HEK293 (cell line): ENCODE data around the gene KCNMA1.

Experiments
- CTCF ChIA-PET: fragments of 350-600 bp; formaldehyde crosslinking; extraction: SDS; loops from one replicate; lab custom pipeline; 2021; ENCODE audit warnings: antibody characterized with exemption; lab: Yijun Ruan, JAX
- POLR2A ChIA-PET: fragments of 300-600 bp; formaldehyde crosslinking; extraction: SDS; loops from one replicate; lab custom pipeline; 2020; ENCODE audit warnings: antibody characterized with exemption, inconsistent platforms; lab: Yijun Ruan, JAX
- H3K27ac ChIP-seq: fragments of 200-500 bp; sonication (Bioruptor generic); 2 replicates; pipeline ENCODE4 v1.5.1; 2014; ENCODE audit warnings: low read depth, low read length, control low read depth, inconsistent platforms; ENCODE audit errors: extremely low read depth
- H3K36me3 ChIP-seq, 2 experiments: fragments of 200-500 bp in 1 of 2; sonication (Bioruptor generic) in 1 of 2; 1 replicate in 1 of 2; 2 replicates in 1 of 2; pipeline ENCODE4 v1.5.1; 2014 to 2017; ENCODE audit warnings: inconsistent platforms in 2 of 2, low read length in 2 of 2; ENCODE audit not compliant: control insufficient read depth in 2 of 2, insufficient read depth in 1 of 2
- H3K4me1 ChIP-seq: fragments of 200-500 bp; sonication (Bioruptor generic); 2 replicates; pipeline ENCODE4 v1.5.1; 2014; ENCODE audit warnings: mild to moderate bottlenecking, low read length, inconsistent platforms; ENCODE audit not compliant: control insufficient read depth, insufficient read depth
- H3K4me3 ChIP-seq: 2 replicates; pipeline ENCODE4 v1.5.1; 2011; ENCODE audit warnings: low read depth, mild to moderate bottlenecking, control low read depth, low read length, moderate library complexity
- H3K9me3 ChIP-seq: fragments of 200-500 bp; sonication (Bioruptor generic); 2 replicates; pipeline ENCODE4 v1.5.1; 2014; ENCODE audit warnings: low read depth, low read length, inconsistent platforms; ENCODE audit not compliant: control insufficient read depth, insufficient read depth
- FEZF1 ChIP-seq: fragments of 450-650 bp; formaldehyde crosslinking; IDR thresholded peaks from 2 replicates; pipeline ENCODE4 v1.5.1; 2016; ENCODE audit warnings: missing biosample characterization, missing genetic modification characterization
- GLI2 ChIP-seq: fragments of 450-650 bp; formaldehyde crosslinking; IDR thresholded peaks from 2 replicates; pipeline ENCODE4; 2017; ENCODE audit warnings: missing biosample characterization, missing genetic modification characterization, low read depth, borderline replicate concordance
- IKZF3 ChIP-seq: fragments of 450-650 bp; IDR thresholded peaks from 2 replicates; pipeline ENCODE4 v1.5.0; 2018; ENCODE audit warnings: missing biosample characterization, mild to moderate bottlenecking, missing genetic modification characterization, moderate library complexity
- MEIS1 ChIP-seq: sonication (generic); formaldehyde crosslinking; IDR thresholded peaks from 2 replicates; pipeline ENCODE4 v1.8.1; 2022; ENCODE audit warnings: missing genetic modification reagents, mild to moderate bottlenecking, borderline replicate concordance
- OVOL3 ChIP-seq: fragments of 450-650 bp; formaldehyde crosslinking; IDR thresholded peaks from 2 replicates; pipeline ENCODE4 v1.5.1; 2016; ENCODE audit warnings: missing biosample characterization, missing genetic modification characterization
- SCRT2 ChIP-seq: fragments of 450-650 bp; formaldehyde crosslinking; IDR thresholded peaks from 2 replicates; pipeline ENCODE4 v1.5.1; 2016; ENCODE audit warnings: missing biosample characterization, missing genetic modification characterization
- TSHZ1 ChIP-seq: fragments of 450-650 bp; formaldehyde crosslinking; IDR thresholded peaks from 2 replicates; pipeline ENCODE4 v1.5.1; 2016; ENCODE audit warnings: missing biosample characterization, missing genetic modification characterization, borderline replicate concordance
- ZBTB10 ChIP-seq: fragments of 450-650 bp; formaldehyde crosslinking; IDR thresholded peaks from 2 replicates; pipeline ENCODE4 v1.5.1; 2016; ENCODE audit warnings: missing biosample characterization, missing genetic modification characterization
- ZBTB20 ChIP-seq: fragments of 450-650 bp; formaldehyde crosslinking; IDR thresholded peaks from 2 replicates; pipeline ENCODE4 v1.5.1; 2016; ENCODE audit warnings: missing biosample characterization, missing genetic modification characterization
- ZNF114 ChIP-seq: fragments of 450-650 bp; formaldehyde crosslinking; IDR thresholded peaks from 2 replicates; pipeline ENCODE4 v1.5.0; 2017; ENCODE audit warnings: missing biosample characterization, missing genetic modification characterization
- ZNF133 ChIP-seq: fragments of 450-650 bp; formaldehyde crosslinking; IDR thresholded peaks from 2 replicates; pipeline ENCODE4 v1.5.1; 2016; ENCODE audit warnings: missing biosample characterization, missing genetic modification characterization
- ZNF202 ChIP-seq: fragments of 450-650 bp; formaldehyde crosslinking; IDR thresholded peaks from 2 replicates; pipeline ENCODE4 v1.5.1; 2016; ENCODE audit warnings: missing biosample characterization, missing genetic modification characterization, borderline replicate concordance
- ZNF221 ChIP-seq: fragments of 450-650 bp; formaldehyde crosslinking; IDR thresholded peaks from 2 replicates; pipeline ENCODE4 v1.5.1; 2017; ENCODE audit warnings: missing biosample characterization, missing genetic modification characterization, borderline replicate concordance
- ZNF292 ChIP-seq: fragments of 450-650 bp; formaldehyde crosslinking; IDR thresholded peaks from 2 replicates; pipeline ENCODE4 v1.5.1; 2016; ENCODE audit warnings: low read depth, missing biosample characterization, missing genetic modification characterization, borderline replicate concordance
- ZNF350 ChIP-seq: fragments of 450-650 bp; formaldehyde crosslinking; IDR thresholded peaks from 2 replicates; pipeline ENCODE4 v1.5.0; 2017; ENCODE audit warnings: missing biosample characterization, mild to moderate bottlenecking, missing genetic modification characterization
- ZNF513 ChIP-seq: fragments of 450-650 bp; IDR thresholded peaks from 2 replicates; pipeline ENCODE4 v1.5.1; 2018; ENCODE audit warnings: missing biosample characterization, missing genetic modification characterization
- ZNF521 ChIP-seq: fragments of 450-650 bp; formaldehyde crosslinking; IDR thresholded peaks from 2 replicates; pipeline ENCODE4 v1.5.1; 2017; ENCODE audit warnings: missing biosample characterization, mild to moderate bottlenecking, missing genetic modification characterization
- ZNF558 ChIP-seq: fragments of 450-650 bp; formaldehyde crosslinking; IDR thresholded peaks from 2 replicates; pipeline ENCODE4 v1.5.1; 2016; ENCODE audit warnings: missing biosample characterization, missing genetic modification characterization
- ZNF580 ChIP-seq: fragments of 450-650 bp; formaldehyde crosslinking; IDR thresholded peaks from 2 replicates; pipeline ENCODE4 v1.5.1; 2016; ENCODE audit warnings: missing biosample characterization, missing genetic modification characterization
- ZNF600 ChIP-seq: fragments of 450-650 bp; formaldehyde crosslinking; IDR thresholded peaks from 2 replicates; pipeline ENCODE4 v1.5.1; 2016; ENCODE audit warnings: missing biosample characterization, missing genetic modification characterization
- ZNF645 ChIP-seq: fragments of 450-650 bp; formaldehyde crosslinking; IDR thresholded peaks from 2 replicates; pipeline ENCODE4; 2016; ENCODE audit warnings: missing biosample characterization, missing genetic modification characterization
- ZNF670 ChIP-seq: fragments of 450-650 bp; formaldehyde crosslinking; IDR thresholded peaks from 2 replicates; pipeline ENCODE4 v1.5.1; 2016; ENCODE audit warnings: missing biosample characterization, missing genetic modification characterization, low read depth
- ZNF747 ChIP-seq: fragments of 450-650 bp; formaldehyde crosslinking; IDR thresholded peaks from 2 replicates; pipeline ENCODE4 v1.5.1; 2016; ENCODE audit warnings: missing biosample characterization, missing genetic modification characterization
- ZNF791 ChIP-seq: fragments of 450-650 bp; formaldehyde crosslinking; IDR thresholded peaks from 2 replicates; pipeline ENCODE4 v1.5.1; 2016; ENCODE audit warnings: missing biosample characterization, missing genetic modification characterization
- ZNF830 ChIP-seq: fragments of 450-650 bp; IDR thresholded peaks from 2 replicates; pipeline ENCODE4 v1.5.0; 2018; ENCODE audit warnings: missing biosample characterization, missing genetic modification characterization, low read depth, mild to moderate bottlenecking, moderate library complexity

Gene KCNMA1

GRCh38 chr10:77228559-77228958 is 409.0 kb downstream of the KCNMA1 start:
- Histone ChIP-seq H3K4me1 (peaks cover 9% of the 10 kb centered on the region; the same call in 1 of the 2 replicates), H3K9me3 (no peaks in the 10 kb centered on the region), H3K4me3 (no peak overlapping the region), H3K36me3 (no peaks in the 10 kb centered on the region), H3K27ac (no peak overlapping the region)
- no peak for TF ChIP-seq ZNF791 (tag by site-specific recombination)
- TF ChIP-seq ZBTB10 = no peak
- no peak for TF ChIP-seq IKZF3 (tag by site-specific recombination)
- no peak for TF ChIP-seq MEIS1
- TF ChIP-seq ZNF202 (tag by site-specific recombination) = no peak
- TF ChIP-seq ZNF114 (tag by site-specific recombination) = no peak
- TF ChIP-seq SCRT2 (tag by site-specific recombination) = no peak
- TF ChIP-seq GLI2 (tag by site-specific recombination) = no peak
- TF ChIP-seq ZNF558 (tag by site-specific recombination) = no peak
- TF ChIP-seq ZNF221 (tag by site-specific recombination) = no peak
- TF ChIP-seq TSHZ1 (tag by site-specific recombination) = no peak
- TF ChIP-seq ZNF350 (tag by site-specific recombination) = no peak
- no peak for TF ChIP-seq ZNF670 (tag by site-specific recombination)
- no peak for TF ChIP-seq ZNF521 (tag by site-specific recombination)
- ChIA-PET POLR2A (no interaction called here), CTCF (no interaction called here)

GRCh38 chr10:77226853-77227565 is 410.6 kb downstream of the KCNMA1 start:
- Histone ChIP-seq H3K36me3 (no peaks in the 10 kb centered on the region), H3K4me1 (peaks cover 9% of the 10 kb centered on the region; the same call in 1 of the 2 replicates), H3K4me3 (no peak overlapping the region), H3K9me3 (no peaks in the 10 kb centered on the region), H3K27ac (no peak overlapping the region)
- POLR2A ChIA-PET = no interaction called here
- CTCF ChIA-PET = interaction anchor here (1.1 kb wide), 1 partner anchor 53 kb away, joined by 5 read pairs; no protein-coding TSS in a partner anchor
- no peak for TF ChIP-seq SCRT2 (tag by site-specific recombination)
- TF ChIP-seq ZNF600 (tag by site-specific recombination) = no peak
- TF ChIP-seq ZBTB20 (tag by site-specific recombination) = peak; percentile 35; the same call in 1 of the 2 replicates
- no peak for TF ChIP-seq ZNF580 (tag by site-specific recombination)
- no peak for TF ChIP-seq ZNF292
- no peak for TF ChIP-seq ZNF747
- no peak for TF ChIP-seq ZNF133 (tag by site-specific recombination)
- no peak for TF ChIP-seq ZNF830 (tag by site-specific recombination)
- no peak for TF ChIP-seq ZNF513 (tag by site-specific recombination)
- TF ChIP-seq ZNF645 (tag by site-specific recombination) = no peak
- TF ChIP-seq OVOL3 = no peak
- 0 out of 2 replicates have a peak, but pooled peaks have one; percentile 7 for TF ChIP-seq FEZF1 (tag by site-specific recombination)
